HG02798 (cell line): ENCODE results near the gene TIGD4.

ENCODE experiments used
- ATAC-seq: cut with Tn5 transposase; IDR thresholded peaks from one replicate; pipeline ENCODE4 v1.9.1; 2021; ENCODE audit warnings: mild to moderate bottlenecking; ENCODE audit not compliant: unreplicated experiment, poor library complexity

The TIGD4 gene

DNA sequence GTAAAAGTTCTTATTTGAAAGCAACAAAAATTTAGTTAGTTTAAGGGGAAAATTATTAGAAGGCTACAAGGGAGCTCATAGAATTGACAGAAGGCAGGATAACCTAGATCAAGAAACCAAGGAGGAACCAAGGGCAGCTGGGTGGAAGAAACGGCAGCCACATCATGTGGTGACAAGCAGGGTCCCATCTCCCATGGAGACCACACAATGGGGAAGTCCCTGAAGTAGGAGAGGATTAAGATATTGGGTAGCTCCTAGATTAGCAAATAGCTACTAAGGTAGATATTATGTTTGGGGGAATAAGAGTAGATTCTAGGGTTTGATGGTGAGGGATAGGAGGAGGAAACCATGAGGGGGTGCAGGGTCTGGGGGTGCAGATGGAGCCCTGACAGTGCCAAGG, 51.7 kb downstream of the TIGD4 start:
- ATAC-seq, result no peak

DNA sequence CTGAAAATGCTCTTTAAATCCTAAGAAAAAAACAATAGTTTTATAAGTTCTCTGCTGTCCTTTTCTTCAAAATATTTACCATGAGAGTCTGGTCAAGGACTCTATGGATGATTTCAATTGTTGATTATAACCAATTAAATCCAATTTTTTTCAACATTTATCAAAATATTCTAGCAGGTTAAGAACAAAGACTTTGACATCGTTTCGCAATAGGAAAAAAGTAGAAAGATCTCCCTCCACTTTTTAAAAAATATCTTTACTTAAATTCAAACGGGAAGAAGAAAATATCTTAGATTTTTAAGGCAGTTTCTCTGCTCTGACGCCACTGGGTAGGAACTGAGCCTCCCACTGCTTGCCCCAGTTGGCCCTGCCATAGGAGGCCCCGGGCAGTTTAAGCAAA, 55.0 kb downstream of the TIGD4 start:
- ATAC-seq, result no peak

DNA sequence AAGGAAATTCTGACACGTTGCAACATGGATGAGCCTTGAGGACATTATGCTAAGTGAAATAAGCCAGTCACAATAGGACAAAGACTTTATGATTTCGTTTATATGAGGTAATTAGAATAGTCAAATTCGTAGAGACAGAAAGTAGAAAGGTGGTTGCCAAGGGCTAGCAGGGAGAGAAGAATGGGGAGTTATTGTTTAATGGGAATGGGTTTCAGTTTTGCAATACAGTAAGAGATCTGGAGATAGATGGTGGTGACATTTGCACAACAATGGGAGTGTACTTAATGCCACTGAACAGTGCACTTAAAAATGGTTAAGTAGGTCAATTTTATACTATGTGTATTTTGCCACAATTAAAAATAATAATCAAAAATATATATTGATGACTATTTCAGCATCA, 56.3 kb downstream of the TIGD4 start:
- no peak for ATAC-seq

DNA sequence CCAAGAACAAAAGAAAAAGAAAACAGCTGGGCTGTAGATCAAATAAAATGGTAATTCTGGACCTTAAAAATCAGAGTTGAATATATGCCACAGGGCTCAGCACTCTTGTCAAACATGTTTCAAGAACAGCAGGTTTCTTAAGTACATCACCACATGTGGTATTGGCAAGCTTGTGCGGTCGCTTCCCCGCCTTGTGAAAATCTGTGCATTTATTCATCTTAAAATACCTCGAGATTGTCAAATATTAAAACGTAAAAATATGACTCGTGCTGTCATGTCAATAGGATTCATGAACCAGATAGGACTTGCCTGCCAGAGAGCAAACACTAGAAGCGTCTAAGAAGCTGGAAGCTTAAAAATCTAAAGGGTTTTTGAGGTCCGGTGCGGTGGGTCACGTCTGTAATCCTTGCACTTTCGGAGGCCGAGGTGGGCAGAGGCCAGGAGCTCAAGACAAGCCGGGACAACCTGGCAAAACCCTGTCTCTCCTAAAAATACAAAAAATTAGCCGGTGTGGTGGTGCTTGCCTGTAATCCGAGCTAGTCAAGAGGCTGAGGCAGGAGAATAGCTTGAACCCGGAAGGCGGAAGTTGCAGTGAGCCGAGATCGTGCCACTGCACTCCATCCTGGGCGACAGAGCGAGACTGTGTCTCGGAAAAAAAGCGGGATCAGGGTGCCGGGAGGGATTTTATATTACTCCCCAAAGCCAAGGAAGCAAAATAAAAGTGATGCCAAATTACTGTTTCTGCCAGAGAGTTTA, 59.6 kb downstream of the TIGD4 start:
- ATAC-seq, result no peak
